K562 (cell line): ENCODE data around the gene POLR1D.

Source experiments
- BHLHE40 ChIP-seq: IDR thresholded peaks from 2 replicates; pipeline ENCODE4 v1.6.1; 2011; ENCODE audit warnings: low read length, improper control_type of control experiment
- HNRNPL ChIP-seq: fragments of 200-400 bp; formaldehyde crosslinking; IDR thresholded peaks from 2 replicates; pipeline ENCODE4 v1.6.1; 2017; ENCODE audit warnings: low read depth, mild to moderate bottlenecking, low read length
- KAT8 ChIP-seq: fragments of 450-650 bp; IDR thresholded peaks from 2 replicates; pipeline ENCODE4 v1.6.1; 2016; ENCODE audit warnings: low read depth, mild to moderate bottlenecking
- MAZ ChIP-seq, 2 experiments: fragments of 450-650 bp in 1 of 2; sonication (generic) in 1 of 2; formaldehyde crosslinking; IDR thresholded peaks in 1 of 2; conservative IDR thresholded peaks in 1 of 2; 2 replicates each; pipeline versions ENCODE4 v1.4.0 to v1.5.0; 2020; ENCODE audit warnings: mild to moderate bottlenecking in 1 of 2, missing genetic modification reagents in 1 of 2
- SP1 ChIP-seq: sonication (generic); formaldehyde crosslinking; IDR thresholded peaks from 2 replicates; pipeline ENCODE4 v1.8.1; 2022; ENCODE audit warnings: mild to moderate bottlenecking, missing genetic modification reagents
- TBP ChIP-seq: optimal IDR thresholded peaks from 2 replicates; pipeline ENCODE3; 2011; ENCODE audit warnings: low read depth, low read length, improper control_type of control experiment
- ZFP1 ChIP-seq: fragments of 450-650 bp; formaldehyde crosslinking; IDR thresholded peaks from 2 replicates; pipeline ENCODE4 v1.4.0; 2020; ENCODE audit warnings: mild to moderate bottlenecking, mixed read lengths
- ZZZ3 ChIP-seq: fragments of 450-650 bp; IDR thresholded peaks from 2 replicates; pipeline ENCODE4 v1.6.1; 2016; ENCODE audit warnings: antibody characterized with exemption, mild to moderate bottlenecking, moderate library complexity
- TF ChIP-seq, protein P1 (sequence below): fragments of 450-650 bp; formaldehyde crosslinking; IDR thresholded peaks from 2 replicates; pipeline ENCODE4 v1.4.0; 2022; ENCODE audit warnings: mild to moderate bottlenecking, moderate library complexity
- TF ChIP-seq, protein P2 (sequence below), 3 experiments: IDR thresholded peaks in 2 of 3; conservative IDR thresholded peaks in 1 of 3; 2 replicates each; pipeline ENCODE4 v1.5.1; 2011 to 2012; ENCODE audit warnings: low read length in 3 of 3, mild to moderate bottlenecking in 3 of 3, control low read depth in 2 of 3, improper control_type of control experiment in 1 of 3, inconsistent platforms in 1 of 3, low read depth in 1 of 3, mixed read lengths in 1 of 3, moderate library complexity in 1 of 3; ENCODE audit not compliant: insufficient read depth in 2 of 3

DNA sequence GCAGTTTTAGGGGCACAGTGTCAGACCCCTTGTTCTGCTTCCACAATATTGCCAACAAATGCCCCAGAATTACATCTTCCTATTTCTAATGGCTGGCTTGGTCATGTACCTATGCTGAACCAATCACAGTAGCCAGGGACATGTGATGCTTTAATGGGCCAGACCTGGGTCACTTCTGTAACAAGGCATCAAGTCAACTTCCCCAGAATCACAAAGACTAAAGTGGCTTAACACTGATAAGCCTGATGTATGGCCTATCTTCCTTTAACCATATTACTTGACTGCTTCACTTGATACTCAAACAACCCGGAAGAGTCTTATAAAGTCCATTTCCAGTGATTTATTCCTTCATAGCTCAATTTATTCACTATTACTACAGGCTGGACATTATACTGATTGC is 21.0 kb upstream of the POLR1D start:
- TF ChIP-seq KAT8, result no peak
- TF ChIP-seq, protein P1, sequence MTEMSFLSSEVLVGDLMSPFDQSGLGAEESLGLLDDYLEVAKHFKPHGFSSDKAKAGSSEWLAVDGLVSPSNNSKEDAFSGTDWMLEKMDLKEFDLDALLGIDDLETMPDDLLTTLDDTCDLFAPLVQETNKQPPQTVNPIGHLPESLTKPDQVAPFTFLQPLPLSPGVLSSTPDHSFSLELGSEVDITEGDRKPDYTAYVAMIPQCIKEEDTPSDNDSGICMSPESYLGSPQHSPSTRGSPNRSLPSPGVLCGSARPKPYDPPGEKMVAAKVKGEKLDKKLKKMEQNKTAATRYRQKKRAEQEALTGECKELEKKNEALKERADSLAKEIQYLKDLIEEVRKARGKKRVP, result no peak
- TF ChIP-seq TBP, result no peak
- TF ChIP-seq MAZ (CRISPR knock-in tag; conservative IDR thresholded peaks at IDR 0.05 in 1 of 2, IDR thresholded peaks at IDR 0.05 in 1 of 2), result no peak
- no peak for TF ChIP-seq ZZZ3
- TF ChIP-seq BHLHE40, result no peak
- TF ChIP-seq ZFP1 (CRISPR knock-in tag), result no peak
- TF ChIP-seq, protein P2, sequence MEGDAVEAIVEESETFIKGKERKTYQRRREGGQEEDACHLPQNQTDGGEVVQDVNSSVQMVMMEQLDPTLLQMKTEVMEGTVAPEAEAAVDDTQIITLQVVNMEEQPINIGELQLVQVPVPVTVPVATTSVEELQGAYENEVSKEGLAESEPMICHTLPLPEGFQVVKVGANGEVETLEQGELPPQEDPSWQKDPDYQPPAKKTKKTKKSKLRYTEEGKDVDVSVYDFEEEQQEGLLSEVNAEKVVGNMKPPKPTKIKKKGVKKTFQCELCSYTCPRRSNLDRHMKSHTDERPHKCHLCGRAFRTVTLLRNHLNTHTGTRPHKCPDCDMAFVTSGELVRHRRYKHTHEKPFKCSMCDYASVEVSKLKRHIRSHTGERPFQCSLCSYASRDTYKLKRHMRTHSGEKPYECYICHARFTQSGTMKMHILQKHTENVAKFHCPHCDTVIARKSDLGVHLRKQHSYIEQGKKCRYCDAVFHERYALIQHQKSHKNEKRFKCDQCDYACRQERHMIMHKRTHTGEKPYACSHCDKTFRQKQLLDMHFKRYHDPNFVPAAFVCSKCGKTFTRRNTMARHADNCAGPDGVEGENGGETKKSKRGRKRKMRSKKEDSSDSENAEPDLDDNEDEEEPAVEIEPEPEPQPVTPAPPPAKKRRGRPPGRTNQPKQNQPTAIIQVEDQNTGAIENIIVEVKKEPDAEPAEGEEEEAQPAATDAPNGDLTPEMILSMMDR (IDR thresholded peaks at IDR 0.05 in 2 of 3, conservative IDR thresholded peaks at IDR 0.05 in 1 of 3; ENCODE audit: insufficient read depth in 2 of 3, low read depth in 1 of 3, low read length in 3 of 3), result no peak
- no peak for TF ChIP-seq HNRNPL
- TF ChIP-seq SP1 (CRISPR knock-in tag), result no peak
